Left cardiac atrium (tissue), 4 donors: ENCODE results near the gene PML. TPM values are rescaled to one million over a fixed set of nuclear protein-coding genes. Genes with fewer than 3 reads are reported as not detected.
A peak's percentile ranks its signal among the peaks of the same experiment; 100 is the strongest.
"Not testable (repeated sequence)": the region's sequence is repeated elsewhere in the genome, so short reads cannot be mapped to it uniquely, and the experiment has no call there.

Experiments used
- ATAC-seq, 2 donors: fragments of 200-7000 bp; cut with Tn5 transposase; one replicate each; pipeline ENCODE4 v1.9.1; 2020; ENCODE audit warnings: mild to moderate bottlenecking in 2 of 2, moderate library complexity in 2 of 2
- DNase-seq: peaks from one replicate; pipeline ENCODE4 v3.0.0-alpha.2; 2020
- intact Hi-C, 2 donors: fragments of 100-400 bp; cut with DNase I; formaldehyde crosslinking; loops; one replicate each; pipeline versions ENCODE4 v1.14.1 to v1.15.1; 2022 to 2023
- total RNA-seq, 2 donors: library from RNA; stranded (reverse); fragmentation: NEBNext Ultra II Directional; extraction: Animal tissue kit (Norgen Biotek cat#: 25700); gene quantifications; one replicate each; pipeline ENCODE4 v1.2.1, GENCODE V29; 2021
- donor health status: DM: no; HTN: yes; CAD: no.
- donor health status: DM: no; HTN: yes; CAD: no; lungs with severe emphysema.
- donor health status: DM: yes; HTN: yes; CAD: no.
- donor health status: Dilated cardiomyopathy.

Gene PML
- total RNA-seq, 2 donors from 2014 or later = 23.4 to 38.7 TPM

GRCh38 chr15:73957276-73957675 is 37.2 kb upstream of the PML start:
- DNase-seq = no peak
- no peak for ATAC-seq
- intact Hi-C loops = no loop called here

DNA sequence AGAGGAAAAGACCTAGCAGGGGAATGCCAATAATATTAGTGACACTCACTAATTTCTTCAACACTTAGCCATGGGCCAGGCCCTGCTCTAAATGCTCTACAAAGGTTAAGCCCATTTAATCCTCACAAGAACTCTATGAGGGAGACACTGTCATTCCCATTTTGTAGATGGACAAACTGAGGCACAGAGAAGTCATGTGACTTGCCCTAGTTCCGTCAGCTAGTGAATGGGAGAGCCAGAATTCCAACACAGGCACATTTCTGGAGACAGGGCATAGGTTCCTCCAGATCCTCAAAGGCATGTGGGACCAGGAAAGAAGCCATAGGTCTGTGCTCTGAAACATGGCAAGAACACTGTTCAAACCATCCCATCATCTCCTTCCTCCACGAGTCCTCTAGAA is 36.7 kb upstream of the PML start:
- ATAC-seq (no peak), DNase-seq (no peak)
- intact Hi-C loops = no loop called here

DNA sequence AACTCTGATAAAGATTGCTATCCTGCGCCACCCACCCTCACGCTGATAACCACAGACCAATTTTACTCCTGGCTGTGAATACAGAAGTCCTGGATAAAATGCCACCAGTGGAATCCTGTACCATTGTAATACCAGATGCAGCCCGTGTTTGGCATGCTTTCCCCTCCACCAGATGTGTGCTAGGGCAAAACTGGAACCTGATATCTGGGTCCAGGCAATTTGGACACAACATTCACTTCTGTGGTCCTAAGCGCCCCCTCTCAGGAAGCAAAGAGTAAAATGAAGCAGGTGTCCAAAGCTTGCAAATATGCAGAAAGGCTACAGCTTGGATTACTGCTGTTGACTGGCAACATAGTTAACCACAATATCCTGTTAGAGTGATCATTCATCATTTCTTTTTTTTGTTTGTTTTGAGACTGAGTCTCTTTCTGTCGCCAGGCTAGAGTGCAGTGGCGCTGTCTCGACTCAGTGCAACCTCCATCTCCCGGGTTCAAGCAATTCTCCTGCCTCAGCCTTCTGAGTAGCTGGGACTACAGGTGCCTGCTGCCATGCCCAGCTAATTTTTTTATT is 35.4 kb upstream of the PML start:
- ATAC-seq (no peak), DNase-seq (no peak)
- intact Hi-C loops = no loop called here

DNA sequence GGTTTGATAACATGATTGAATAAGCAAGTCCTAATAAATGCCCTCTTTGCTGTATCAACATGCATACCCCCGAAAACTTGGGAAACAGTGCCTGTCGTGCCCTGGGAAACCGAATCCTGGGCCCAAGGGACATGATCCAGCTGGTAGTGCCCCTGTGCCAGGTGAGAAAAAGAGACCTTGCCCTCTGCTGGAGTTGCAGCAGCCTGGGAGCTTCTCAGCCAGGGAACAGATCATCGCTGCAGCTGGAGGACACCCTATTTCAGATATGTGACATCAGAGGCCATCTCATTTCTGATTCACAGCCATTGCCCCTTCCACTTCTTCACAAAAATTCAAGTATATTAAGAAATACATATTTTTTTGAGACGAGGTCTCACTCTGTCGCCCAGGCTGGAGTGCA is 34.7 kb upstream of the PML start:
- DNase-seq (no peak), ATAC-seq (no peak)
- intact Hi-C loops = loop anchor here in 1 of 2 donors (10.0 kb wide), 1 partner anchor 65 kb away; no protein-coding TSS in a partner anchor

DNA sequence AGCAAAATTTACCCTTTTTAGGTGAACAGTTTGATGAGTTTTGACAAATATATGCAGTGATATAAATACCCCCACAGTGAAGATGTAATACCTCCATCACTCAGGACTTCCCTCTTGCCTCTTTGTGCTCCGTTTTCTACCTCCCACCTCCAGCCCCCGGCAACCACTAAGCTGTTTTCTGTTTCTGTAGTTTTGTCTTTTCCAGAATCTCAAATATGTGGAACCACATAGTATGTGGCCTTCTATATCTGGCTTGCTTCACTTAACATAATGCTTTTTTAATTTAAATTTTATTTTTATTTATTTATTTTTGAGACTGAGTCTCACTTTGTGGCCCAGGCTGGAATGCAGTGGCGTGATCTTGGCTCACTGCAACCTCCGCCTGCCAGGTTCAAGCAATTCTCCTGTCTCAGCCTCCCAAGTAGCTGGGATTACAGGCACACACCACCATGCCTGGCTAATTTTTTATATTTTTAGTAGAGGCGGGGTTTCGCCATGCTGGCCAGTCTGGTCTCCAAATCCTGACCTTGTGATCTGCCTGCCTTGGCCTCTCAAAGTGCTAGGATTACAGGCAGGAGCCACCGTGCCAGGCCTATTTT is 33.9 kb upstream of the PML start:
- intact Hi-C loops = loop anchor here in 1 of 2 donors (10.0 kb wide), 1 partner anchor 66 kb away; no protein-coding TSS in a partner anchor
- not testable (repeated sequence) for ATAC-seq, DNase-seq

GRCh38 chr15:73962433-73962832 is 32.1 kb upstream of the PML start:
- intact Hi-C loops = loop anchor here in 1 of 2 donors (10.0 kb wide), 1 partner anchor 68 kb away; no protein-coding TSS in a partner anchor
- DNase-seq (no peak), ATAC-seq (no peak)

GRCh38 chr15:73964736-73965093 is 29.8 kb upstream of the PML start:
- ATAC-seq (peak; percentile 89 to 94), DNase-seq (peak; percentile 83)
- intact Hi-C loops = loop anchor here in 1 of 2 donors (10.0 kb wide), 1 partner anchor 70 kb away; no protein-coding TSS in a partner anchor

GRCh38 chr15:73965094-73965757 is 29.3 kb upstream of the PML start:
- DNase-seq = no peak
- intact Hi-C loops = loop anchor here in 1 of 2 donors (10.0 kb wide), 1 partner anchor 70 kb away; no protein-coding TSS in a partner anchor
- peak; percentile 7 to 40 for ATAC-seq

DNA sequence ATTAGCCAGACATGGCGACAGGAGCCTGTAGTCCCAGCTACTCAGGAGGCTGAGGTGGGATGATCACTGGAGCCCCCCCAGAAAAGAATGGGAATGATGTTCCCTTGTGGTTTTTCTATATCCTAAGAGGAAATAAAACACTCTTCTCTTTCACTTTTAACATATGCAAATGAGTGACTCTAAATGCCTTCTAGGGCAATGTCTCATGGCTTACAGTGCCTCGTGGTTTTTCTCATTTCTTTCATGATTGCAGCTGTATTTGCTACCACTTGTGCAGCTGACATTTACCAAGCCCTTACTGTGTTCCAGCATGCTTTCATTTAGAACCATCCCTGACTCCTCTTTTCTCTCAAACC is 28.8 kb upstream of the PML start:
- no peak for ATAC-seq
- intact Hi-C loops = loop anchor here in 1 of 2 donors (10.0 kb wide), 1 partner anchor 71 kb away; no protein-coding TSS in a partner anchor
- no peak for DNase-seq

- DNase-seq = no peak
- intact Hi-C loops = loop anchor here in 1 of 2 donors (10.0 kb wide), 1 partner anchor 74 kb away; no protein-coding TSS in a partner anchor
- ATAC-seq = no peak
Measured at GRCh38 chr15:73968461-73968860, 26.1 kb upstream of the PML start.

DNA sequence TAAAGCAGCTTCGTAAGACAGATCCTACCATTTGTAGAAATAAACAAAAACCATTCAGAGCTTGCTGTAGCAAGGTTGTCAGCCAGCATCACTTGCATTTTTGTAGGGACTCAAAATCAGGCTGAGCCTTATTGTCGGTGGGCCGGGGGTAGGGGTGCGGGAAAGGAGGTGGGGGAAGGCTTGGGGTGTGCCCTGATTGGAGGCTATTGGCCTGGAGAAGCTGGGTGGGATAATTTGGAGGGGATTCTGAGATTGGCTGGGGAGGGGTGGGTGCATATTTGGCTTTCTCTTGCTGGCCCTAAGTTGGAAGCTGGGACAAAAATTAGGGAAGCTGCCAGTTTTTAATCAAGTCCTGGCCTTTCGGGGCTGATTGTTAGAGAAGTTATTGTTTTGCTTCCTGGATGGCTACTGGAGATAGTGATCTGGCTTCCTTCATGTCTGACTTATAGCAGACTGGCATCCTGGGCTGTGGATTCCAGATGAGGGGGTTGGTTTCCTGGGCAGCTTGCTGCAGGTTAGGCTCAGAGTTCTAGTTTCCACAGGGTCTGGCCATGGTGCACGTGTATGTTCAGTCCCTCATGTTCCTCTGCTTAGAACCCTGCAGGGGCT is 25.3 kb upstream of the PML start:
- intact Hi-C loops = loop anchor here in 1 of 2 donors (10.0 kb wide), 1 partner anchor 74 kb away; no protein-coding TSS in a partner anchor
- ATAC-seq (no peak), DNase-seq (no peak)

DNA sequence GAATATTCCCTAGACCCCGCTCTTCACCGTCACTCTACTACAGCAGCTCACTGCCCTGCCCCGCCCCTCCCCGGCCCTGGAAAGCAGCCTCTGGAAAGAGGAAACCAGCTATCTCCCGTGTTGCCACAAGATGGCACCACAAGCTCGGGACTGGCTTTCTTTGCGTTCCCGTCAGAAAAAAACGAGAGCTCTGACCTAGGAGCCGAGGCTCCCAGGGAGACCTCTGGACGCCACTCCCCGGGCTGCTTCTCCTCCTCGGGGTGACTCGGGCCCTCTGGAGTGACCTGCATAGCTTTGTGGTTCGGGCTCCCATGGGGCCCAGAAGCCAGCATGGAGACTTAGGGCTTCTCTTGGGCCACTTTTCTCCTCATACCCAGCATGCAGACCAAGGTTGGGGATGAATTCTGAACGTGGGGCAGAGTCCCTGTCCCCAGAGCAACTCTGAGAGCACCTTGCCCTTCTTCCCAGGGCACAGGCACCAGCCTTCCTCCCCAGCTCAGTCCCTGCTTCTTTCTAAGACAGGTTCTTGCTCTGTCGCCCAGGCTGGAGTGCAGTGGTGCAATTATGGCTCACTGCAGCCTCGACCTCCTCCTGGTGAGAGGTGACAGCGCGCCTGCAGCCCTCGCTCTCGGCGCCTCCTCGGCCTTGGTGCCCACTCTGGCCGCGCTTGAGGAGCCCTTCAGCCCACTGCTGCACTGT is 21.4 kb upstream of the PML start:
- peak; percentile 91 to 93 for ATAC-seq
- intact Hi-C loops = loop anchor here (1.0 to 10.0 kb wide), 3 partner anchors 62 to 332 kb away; no protein-coding TSS in a partner anchor
- peak; percentile 89 for DNase-seq

GRCh38 chr15:73973683-73974200 is 20.8 kb upstream of the PML start:
- ATAC-seq, DNase-seq: not testable (repeated sequence)
- intact Hi-C loops = loop anchor here (1.0 to 10.0 kb wide), 3 partner anchors 61 to 331 kb away; no protein-coding TSS in a partner anchor

DNA sequence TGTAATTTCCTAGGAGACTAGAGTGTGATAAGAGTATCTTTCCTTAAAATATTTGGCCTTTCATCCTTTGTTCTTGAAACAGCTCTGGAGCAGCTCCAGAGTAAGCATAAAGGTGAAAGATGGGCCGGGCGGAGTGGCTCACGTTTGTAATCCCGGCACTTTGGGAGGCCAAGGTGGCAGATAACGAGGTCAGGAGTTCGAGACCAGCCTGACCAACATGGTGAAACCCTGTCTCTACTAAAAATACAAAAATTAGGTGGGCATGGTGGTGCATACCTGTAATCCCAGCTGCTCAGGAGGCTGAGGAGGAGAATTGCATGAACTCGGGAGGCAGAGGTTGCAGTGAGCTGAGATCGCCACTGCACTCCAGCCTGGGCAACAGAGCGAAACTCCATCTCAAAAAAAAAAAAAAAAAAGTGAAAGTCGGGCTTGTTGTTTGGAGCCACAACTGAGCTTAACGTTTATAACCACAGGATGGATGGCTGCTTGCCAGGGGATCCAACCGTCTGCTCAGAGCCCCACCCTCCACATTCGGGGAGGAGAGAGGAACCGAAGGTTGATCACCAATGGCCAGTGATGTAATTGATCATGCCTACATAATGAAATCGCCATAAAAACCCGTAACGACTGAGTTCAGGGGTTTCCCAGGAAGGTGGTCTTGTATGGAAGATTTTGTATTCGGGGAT is 18.9 kb upstream of the PML start:
- intact Hi-C loops = loop anchor here (10.0 kb wide), 2 partner anchors 59 to 329 kb away; no protein-coding TSS in a partner anchor
- not testable (repeated sequence) for DNase-seq, ATAC-seq

GRCh38 chr15:73978896-73979295 is 15.6 kb upstream of the PML start:
- ATAC-seq (no peak), DNase-seq (no peak)
- intact Hi-C loops = loop anchor here (10.0 kb wide), 2 partner anchors 56 to 326 kb away; no protein-coding TSS in a partner anchor

- no peak for DNase-seq
- intact Hi-C loops = loop anchor here (10.0 kb wide), 2 partner anchors 55 to 325 kb away; no protein-coding TSS in a partner anchor
- ATAC-seq = no peak
Measured at GRCh38 chr15:73979636-73980035, 14.9 kb upstream of the PML start.

DNA sequence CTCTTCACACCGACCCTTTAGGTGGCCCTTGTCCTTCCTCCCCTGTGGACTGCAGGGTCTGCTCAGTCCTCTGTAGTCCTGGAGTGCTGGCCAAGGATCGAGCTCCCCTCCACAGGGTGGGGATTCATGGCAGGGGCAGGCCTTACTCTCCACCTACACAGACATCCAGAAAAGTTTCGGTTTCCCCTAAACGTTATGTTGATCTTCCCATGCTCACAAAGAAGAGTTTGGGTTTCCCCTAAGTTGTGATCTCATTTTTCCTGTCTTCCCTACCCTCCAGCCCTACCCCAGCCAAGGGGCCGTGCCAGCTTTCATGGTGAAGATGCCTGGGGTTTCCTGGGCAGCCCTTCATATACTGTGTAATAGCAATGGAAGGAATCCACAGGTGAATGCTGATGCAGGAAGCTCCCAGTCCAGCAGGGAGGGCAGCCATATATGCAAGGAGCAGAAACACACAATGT is 12.7 kb upstream of the PML start:
- ATAC-seq (peak; percentile 1 to 3), DNase-seq (no peak)
- intact Hi-C loops = no loop called here
